WTC11 (cell line): ENCODE measurements around the gene TAF4.

Source experiments
- ELF4 ChIP-seq: sonication (generic); formaldehyde crosslinking; IDR thresholded peaks from 2 replicates; pipeline ENCODE4 v1.8.1; 2022; ENCODE audit warnings: low read depth, mild to moderate bottlenecking, moderate library complexity, missing genetic modification reagents
- FOXP1 ChIP-seq: sonication (generic); formaldehyde crosslinking; IDR thresholded peaks from 2 replicates; pipeline ENCODE4 v1.8.0; 2022; ENCODE audit warnings: missing genetic modification reagents, mild to moderate bottlenecking, moderate library complexity, borderline replicate concordance
- TF ChIP-seq, protein P1 (sequence below): fragments of 200-600 bp; IDR thresholded peaks from 2 replicates; pipeline ENCODE4 v1.8.0; 2022; ENCODE audit warnings: antibody characterized with exemption
- TF ChIP-seq, protein P2 (sequence below): sonication (generic); formaldehyde crosslinking; IDR thresholded peaks from 2 replicates; pipeline ENCODE4 v1.8.0; 2022; ENCODE audit warnings: mild to moderate bottlenecking, missing genetic modification reagents

DNA sequence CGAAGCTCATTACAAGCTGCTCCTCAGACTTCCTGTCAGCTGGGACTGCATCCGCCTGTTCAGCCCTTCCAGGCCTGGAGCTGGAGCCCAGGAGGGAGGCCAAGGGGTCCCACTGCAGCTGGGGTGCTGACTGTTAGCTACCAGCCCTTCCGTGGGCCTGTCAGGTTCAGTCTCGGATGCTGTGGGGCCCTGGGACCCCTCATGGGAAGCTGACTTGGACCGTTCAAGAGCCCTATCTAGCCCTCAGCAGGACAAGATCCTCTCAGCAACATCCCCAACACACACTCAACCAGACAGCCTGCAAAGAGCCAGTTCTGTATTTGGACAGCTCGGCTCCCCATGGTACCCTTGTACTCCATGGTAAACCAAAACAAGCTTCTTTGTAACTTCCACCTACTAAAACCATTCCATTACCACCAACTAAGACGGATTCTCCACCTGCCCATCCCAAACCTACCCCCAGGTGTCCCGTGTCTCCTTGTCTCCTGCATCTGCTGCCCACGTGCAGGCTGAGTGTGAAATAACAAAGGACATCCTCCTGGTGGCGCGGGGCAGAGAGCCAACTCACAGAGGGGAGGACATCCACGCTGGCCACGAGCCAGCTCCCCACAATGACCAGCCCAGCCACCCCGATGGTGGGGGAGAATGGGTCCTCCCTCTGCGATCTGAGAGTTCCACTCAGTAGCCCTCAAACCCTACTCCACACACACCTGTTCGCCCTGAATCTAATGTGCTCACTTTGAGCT is 111.2 kb downstream of the TAF4 start:
- TF ChIP-seq, protein P1, sequence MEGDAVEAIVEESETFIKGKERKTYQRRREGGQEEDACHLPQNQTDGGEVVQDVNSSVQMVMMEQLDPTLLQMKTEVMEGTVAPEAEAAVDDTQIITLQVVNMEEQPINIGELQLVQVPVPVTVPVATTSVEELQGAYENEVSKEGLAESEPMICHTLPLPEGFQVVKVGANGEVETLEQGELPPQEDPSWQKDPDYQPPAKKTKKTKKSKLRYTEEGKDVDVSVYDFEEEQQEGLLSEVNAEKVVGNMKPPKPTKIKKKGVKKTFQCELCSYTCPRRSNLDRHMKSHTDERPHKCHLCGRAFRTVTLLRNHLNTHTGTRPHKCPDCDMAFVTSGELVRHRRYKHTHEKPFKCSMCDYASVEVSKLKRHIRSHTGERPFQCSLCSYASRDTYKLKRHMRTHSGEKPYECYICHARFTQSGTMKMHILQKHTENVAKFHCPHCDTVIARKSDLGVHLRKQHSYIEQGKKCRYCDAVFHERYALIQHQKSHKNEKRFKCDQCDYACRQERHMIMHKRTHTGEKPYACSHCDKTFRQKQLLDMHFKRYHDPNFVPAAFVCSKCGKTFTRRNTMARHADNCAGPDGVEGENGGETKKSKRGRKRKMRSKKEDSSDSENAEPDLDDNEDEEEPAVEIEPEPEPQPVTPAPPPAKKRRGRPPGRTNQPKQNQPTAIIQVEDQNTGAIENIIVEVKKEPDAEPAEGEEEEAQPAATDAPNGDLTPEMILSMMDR = no peak
- TF ChIP-seq FOXP1 (CRISPR knock-in tag) (no peak), ELF4 (CRISPR knock-in tag) (no peak)
- TF ChIP-seq, protein P2, sequence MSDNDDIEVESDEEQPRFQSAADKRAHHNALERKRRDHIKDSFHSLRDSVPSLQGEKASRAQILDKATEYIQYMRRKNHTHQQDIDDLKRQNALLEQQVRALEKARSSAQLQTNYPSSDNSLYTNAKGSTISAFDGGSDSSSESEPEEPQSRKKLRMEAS (CRISPR knock-in tag) = no peak
